Measurements from ENCODE around the gene CDC14A. TPM values are rescaled to one million over a fixed set of nuclear protein-coding genes. Genes with fewer than 3 reads are reported as not detected.

Gene CDC14A
- total and polyA plus RNA-seq, 2 of the 8 experiments (the other 6 are each of a cell fraction or from before 2014, with no cell fraction given): 3.2 to 8.9 TPM

DNA sequence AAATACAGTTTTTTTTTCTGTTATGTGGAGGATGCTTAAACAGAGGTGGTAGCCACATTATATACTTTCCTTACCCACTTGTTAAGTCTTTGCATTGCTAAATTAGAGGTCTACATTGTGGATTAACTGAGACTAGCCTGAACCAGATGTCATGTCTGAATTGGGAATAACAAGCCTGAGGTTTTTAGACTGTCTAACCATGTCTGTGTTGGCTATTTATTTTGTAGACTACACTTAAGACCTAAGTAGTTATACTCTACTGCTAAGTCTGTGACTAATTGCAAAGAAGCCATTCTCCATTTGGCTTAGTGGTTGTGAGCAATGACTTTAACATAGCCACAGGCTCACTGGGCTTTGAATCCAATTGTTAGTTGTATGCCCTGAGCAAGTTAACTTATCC lies 45.4 kb downstream of the CDC14A start:
- Histone ChIP-seq H2BK15ac (ENCODE audit: low read length) (no peak overlapping the region), H2BK5ac (ENCODE audit: low read depth, low read length) (no peak overlapping the region), H2BK20ac (ENCODE audit: low read length) (no peak overlapping the region), H4K91ac (replicated peaks; ENCODE audit: insufficient read length, low read length) (no peak overlapping the region), H4K5ac (ENCODE audit: insufficient read length, low read depth, low read length) (no peak overlapping the region), H2AFZ (ENCODE audit: low read length) (no peak overlapping the region), H3K23me2 (ENCODE audit: low read depth, low read length) (no peaks in the 10 kb centered on the region; the same call in 1 of the 2 replicates), H4K20me1 (replicated peaks in 1 of 2; ENCODE audit: control insufficient read depth in 1 of 2, insufficient read depth in 2 of 2, low read length in 2 of 2) (no peaks in the 10 kb centered on the region), H3K4ac (replicated peaks; ENCODE audit: insufficient read length, low read depth, low read length) (no peak overlapping the region), H3K18ac (ENCODE audit: extremely low read depth, low read length) (no peak overlapping the region), H3K9ac (replicated peaks in 1 of 4; ENCODE audit: extremely low read depth in 1 of 4, low read depth in 3 of 4, low read length in 3 of 4) (no peak overlapping the region), H3K79me2 (ENCODE audit: control insufficient read depth in 1 of 2, insufficient read depth in 2 of 2, low read length in 2 of 2) (peaks cover 0 to 4% of the 10 kb centered on the region in 2 experiments; a peak in 1 of 4 replicates), H3K14ac (ENCODE audit: insufficient read length) (no peak overlapping the region), H3K23ac (ENCODE audit: insufficient read length) (no peak overlapping the region), H2AK5ac (ENCODE audit: low read depth, low read length) (no peak overlapping the region), H3K4me2 (ENCODE audit: insufficient read depth in 1 of 2, low read depth in 2 of 2, low read length in 2 of 2) (no peak overlapping the region), H3K4me3 (ENCODE audit: extremely low read depth in 1 of 4, insufficient read depth in 2 of 4, low read depth in 3 of 4, low read length in 4 of 4) (no peak overlapping the region), H3K27ac (ENCODE audit: low read depth, low read length) (no peak overlapping the region), H3K4me1 (replicated peaks in 1 of 4; ENCODE audit: control insufficient read depth in 3 of 4, insufficient read depth in 4 of 4, low read length in 3 of 4) (peaks cover 0 to 3% (median 0%) of the 10 kb centered on the region in 4 experiments; a peak in 1 of 7 replicates), H2BK120ac (replicated peaks; ENCODE audit: low read depth, low read length) (no peak overlapping the region), H4K8ac (ENCODE audit: extremely low read depth, insufficient read depth, low read length) (no peak overlapping the region), H2BK12ac (ENCODE audit: low read depth, low read length) (no peak overlapping the region), H3K79me1 (ENCODE audit: low read depth, low read length) (no peaks in the 10 kb centered on the region; the same call in 1 of the 2 replicates), H3K36me3 (ENCODE audit: control insufficient read depth in 2 of 4, insufficient read depth in 4 of 4, low read length in 3 of 4) (peaks cover 0 to 2% (median 0%) of the 10 kb centered on the region in 4 experiments; a peak in 1 of 8 replicates), H3K9me3 (ENCODE audit: insufficient read depth in 2 of 2, low read depth in 1 of 2, low read length in 1 of 2) (no peaks in the 10 kb centered on the region), H3K56ac (replicated peaks; ENCODE audit: insufficient read length, low read depth, low read length) (no peak overlapping the region), H3K27me3 (replicated peaks in 1 of 4; ENCODE audit: control insufficient read depth in 3 of 4, extremely low read depth in 1 of 4, insufficient read depth in 3 of 4, low read length in 3 of 4) (no peaks in the 10 kb centered on the region)
- ChIA-PET POLR2A (ENCODE audit: partially characterized antibody) (interaction anchor here (1.2 kb wide), 1 partner anchor 33 kb away, joined by 3 read pairs; no protein-coding TSS in a partner anchor), CTCF (ENCODE audit: partially characterized antibody) (interaction anchor here (0.6 to 1.0 kb wide), 2 partner anchors 27 to 258 kb away, joined by 3 to 4 read pairs; no protein-coding TSS in a partner anchor)
- no peak for FAIRE-seq
- TF ChIP-seq SP4 (IDR thresholded peaks at IDR 0.05; ENCODE audit: low read length) (no peak), SAP30 (IDR thresholded peaks at IDR 0.05; ENCODE audit: insufficient read depth, insufficient replicate concordance, low read length) (no peak), SP2 (IDR thresholded peaks at IDR 0.05; ENCODE audit: low read length) (no peak), MAFK (IDR thresholded peaks at IDR 0.05; ENCODE audit: low read depth, low read length) (no peak), CBX5 (IDR thresholded peaks at IDR 0.05; ENCODE audit: low read depth, low read length) (no peak), EP300 (IDR thresholded peaks at IDR 0.05; ENCODE audit: borderline replicate concordance in 1 of 2, low read depth in 2 of 2, low read length in 2 of 2) (no peak), CHD1 (IDR thresholded peaks at IDR 0.05; ENCODE audit: low read depth, low read length) (no peak), SIX5 (IDR thresholded peaks at IDR 0.05; ENCODE audit: low read depth, low read length) (no peak)
- no peak for DNase-seq (ENCODE audit: low read depth in 1 of 2, low spot score in 2 of 2)

Measured in H1 (cell line).